ENCODE data around the gene CIART.
"Not testable (repeated sequence)": the region's sequence is repeated elsewhere in the genome, so short reads cannot be mapped to it uniquely, and the experiment has no call there.

Gene CIART

DNA sequence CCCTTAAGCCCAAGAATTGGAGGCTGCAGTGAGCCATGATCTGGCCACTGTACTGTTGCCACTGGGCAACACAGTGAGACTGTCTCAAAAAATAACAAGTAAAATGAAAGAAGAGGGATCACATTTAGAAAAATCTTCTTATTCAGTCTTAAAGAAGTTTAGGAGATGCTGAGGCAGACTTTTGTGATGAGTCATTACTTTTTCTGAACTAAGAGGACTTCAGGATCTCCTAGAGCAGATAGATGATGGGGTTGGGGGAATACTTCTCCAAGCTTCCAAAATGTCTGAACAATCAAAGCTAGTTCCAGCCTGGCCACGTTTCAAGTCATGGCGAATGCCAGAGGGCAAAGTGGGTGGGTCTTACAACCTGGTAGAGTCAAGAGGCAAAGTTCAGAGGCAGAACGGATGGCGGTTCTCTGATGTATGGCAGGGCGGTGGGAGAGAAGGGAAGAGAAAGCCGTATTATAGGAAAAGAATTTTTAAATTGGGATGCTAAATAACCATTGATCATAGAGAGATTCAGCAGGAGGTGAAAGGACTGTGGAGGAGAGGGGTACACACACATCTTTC is 2.1 kb upstream of the CIART start:
- peaks cover 32% of the 10 kb centered on the region for H3K4me1 Mint-ChIP-seq
- peak overlapping the region; percentile 25 for H3K27ac Mint-ChIP-seq
- H3K9me3 Mint-ChIP-seq, result no peaks in the 10 kb centered on the region
- H3K4me3 Mint-ChIP-seq, result peak overlapping the region; percentile 48
- H3K36me3 Mint-ChIP-seq, result peaks cover 4% of the 10 kb centered on the region
- H3K27me3 Mint-ChIP-seq, result no peaks in the 10 kb centered on the region

DNA sequence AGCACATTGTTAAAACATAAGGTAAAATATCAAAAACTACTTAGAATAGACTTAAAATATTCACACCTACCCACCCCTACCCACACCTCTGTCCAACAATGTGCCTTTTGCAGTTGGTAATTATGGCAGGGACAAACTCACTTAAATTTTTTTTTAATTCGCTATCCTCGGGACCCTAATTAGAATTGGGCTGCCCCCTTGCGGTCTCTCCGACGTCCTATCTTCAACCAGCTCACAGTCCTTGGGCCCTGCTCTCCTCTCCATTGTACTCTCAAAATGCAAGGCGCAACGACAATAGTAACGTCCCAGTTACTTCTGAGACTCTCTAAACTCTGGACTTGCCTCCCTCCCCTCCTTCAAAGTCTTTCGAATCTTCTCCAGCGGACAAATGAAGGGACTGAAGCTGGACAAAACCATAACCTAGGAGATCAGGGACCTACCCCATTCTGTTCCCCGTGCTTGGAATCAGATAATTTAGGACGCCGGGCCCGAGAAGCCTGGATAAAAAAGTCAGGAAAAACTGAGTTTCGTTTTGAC is 1.1 kb upstream of the CIART start:
- Mint-ChIP-seq H3K9me3 (no peaks in the 10 kb centered on the region), H3K27me3 (no peaks in the 10 kb centered on the region), H3K4me1 (peaks cover 32% of the 10 kb centered on the region), H3K27ac (peak overlapping the region; percentile 86), H3K36me3 (peaks cover 2% of the 10 kb centered on the region), H3K4me3 (peak overlapping the region; percentile 88)

DNA sequence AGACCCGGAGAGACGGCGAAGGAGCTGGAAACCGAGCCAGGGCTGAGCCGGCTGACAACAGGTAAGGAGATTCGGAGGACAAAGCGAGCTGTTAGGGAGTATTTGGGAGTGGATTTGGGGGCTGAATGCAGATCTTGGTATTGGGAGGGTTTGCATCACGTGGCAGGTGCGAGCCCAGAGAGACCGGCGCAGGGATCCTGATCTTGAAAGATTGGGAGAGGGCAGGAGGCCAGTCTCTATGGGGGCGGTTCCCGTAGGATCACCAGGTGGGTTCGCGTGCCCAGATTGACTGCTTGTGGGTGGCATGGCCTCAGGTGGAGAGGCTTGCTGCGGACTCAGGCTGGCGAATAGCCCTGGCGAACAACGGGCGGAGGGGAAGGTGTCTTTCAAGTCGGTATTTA is 204 bp downstream of the CIART start:
- H3K27ac Mint-ChIP-seq, result peak overlapping the region; percentile 10
- H3K36me3 Mint-ChIP-seq, result peaks cover 1% of the 10 kb centered on the region
- H3K9me3 Mint-ChIP-seq, result no peaks in the 10 kb centered on the region
- no peaks in the 10 kb centered on the region for H3K27me3 Mint-ChIP-seq
- peaks cover 32% of the 10 kb centered on the region for H3K4me1 Mint-ChIP-seq
- peak overlapping the region; percentile 88 for H3K4me3 Mint-ChIP-seq

DNA sequence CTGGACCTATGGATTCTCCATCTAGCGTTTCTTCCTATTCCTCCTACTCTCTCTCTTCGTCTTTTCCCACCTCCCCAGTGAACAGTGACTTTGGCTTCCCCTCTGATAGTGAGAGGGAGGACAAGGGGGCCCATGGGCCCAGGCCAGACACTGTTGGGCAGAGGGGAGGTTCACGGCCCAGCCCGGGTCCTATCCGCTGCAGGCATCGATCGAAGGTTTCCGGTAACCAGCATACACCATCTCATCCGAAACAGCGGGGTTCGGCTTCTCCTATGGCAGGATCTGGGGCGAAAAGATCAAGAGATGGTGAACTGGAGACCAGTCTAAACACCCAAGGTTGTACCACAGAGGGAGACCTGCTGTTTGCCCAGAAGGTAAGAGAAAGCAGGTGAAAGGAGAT is 906 bp downstream of the CIART start:
- Mint-ChIP-seq H3K4me3 (peak overlapping the region; percentile 88), H3K27me3 (no peaks in the 10 kb centered on the region), H3K9me3 (no peaks in the 10 kb centered on the region), H3K36me3 (peaks cover 1% of the 10 kb centered on the region), H3K27ac (peak overlapping the region; percentile 36), H3K4me1 (peaks cover 32% of the 10 kb centered on the region)

DNA sequence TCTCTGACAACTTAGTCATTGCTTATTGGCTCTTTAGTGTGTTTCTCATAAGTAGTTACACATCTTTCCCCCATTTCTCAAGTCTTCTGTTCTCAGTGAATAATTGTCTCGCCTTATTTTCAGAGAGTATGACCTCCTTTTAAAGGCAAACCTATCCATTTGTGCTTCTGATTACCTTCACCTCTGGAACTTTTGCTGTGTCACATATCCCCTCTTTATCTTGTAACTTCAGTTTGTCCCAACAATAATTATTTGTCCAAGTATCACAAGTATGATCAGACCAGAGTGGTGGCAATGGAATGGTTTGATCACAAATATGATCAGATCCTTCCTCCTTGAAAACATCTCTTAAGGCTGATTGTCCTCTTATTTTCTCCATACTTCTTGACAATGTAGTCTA is 6.0 kb downstream of the CIART start:
- Mint-ChIP-seq H3K4me3 (no peak overlapping the region), H3K36me3 (no peaks in the 10 kb centered on the region), H3K9me3 (no peaks in the 10 kb centered on the region)

DNA sequence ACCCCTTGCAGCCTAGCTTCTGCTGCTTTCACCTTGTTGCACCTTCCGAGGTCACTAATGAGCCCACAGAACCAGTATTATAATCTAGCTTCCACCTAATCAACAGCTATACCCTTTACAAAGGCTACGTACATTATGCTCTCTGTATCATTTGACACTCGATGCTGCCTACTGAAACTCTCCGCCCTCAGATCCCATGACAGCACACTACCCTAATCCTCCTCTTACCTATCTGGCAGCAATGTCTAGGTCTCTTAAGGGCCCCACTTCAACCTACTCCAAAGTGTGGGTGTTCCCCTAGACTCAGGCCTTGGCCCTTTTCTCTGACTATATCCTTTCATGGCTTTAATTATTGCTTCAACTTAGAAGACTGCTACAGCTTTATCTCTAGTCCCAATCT is 6.5 kb downstream of the CIART start:
- no peak overlapping the region for H3K27ac Mint-ChIP-seq
- H3K27me3 Mint-ChIP-seq, result no peaks in the 10 kb centered on the region
- H3K4me3 Mint-ChIP-seq, result no peak overlapping the region
- H3K9me3 Mint-ChIP-seq, result no peaks in the 10 kb centered on the region
- peaks cover 2% of the 10 kb centered on the region for H3K36me3 Mint-ChIP-seq
- peaks cover 11% of the 10 kb centered on the region for H3K4me1 Mint-ChIP-seq

More for the DNA sequence above, 6.0 kb downstream of the CIART start:
- Mint-ChIP-seq H3K4me1 (peaks cover 6% of the 10 kb centered on the region), H3K27me3 (no peaks in the 10 kb centered on the region), H3K27ac (no peak overlapping the region)

DNA sequence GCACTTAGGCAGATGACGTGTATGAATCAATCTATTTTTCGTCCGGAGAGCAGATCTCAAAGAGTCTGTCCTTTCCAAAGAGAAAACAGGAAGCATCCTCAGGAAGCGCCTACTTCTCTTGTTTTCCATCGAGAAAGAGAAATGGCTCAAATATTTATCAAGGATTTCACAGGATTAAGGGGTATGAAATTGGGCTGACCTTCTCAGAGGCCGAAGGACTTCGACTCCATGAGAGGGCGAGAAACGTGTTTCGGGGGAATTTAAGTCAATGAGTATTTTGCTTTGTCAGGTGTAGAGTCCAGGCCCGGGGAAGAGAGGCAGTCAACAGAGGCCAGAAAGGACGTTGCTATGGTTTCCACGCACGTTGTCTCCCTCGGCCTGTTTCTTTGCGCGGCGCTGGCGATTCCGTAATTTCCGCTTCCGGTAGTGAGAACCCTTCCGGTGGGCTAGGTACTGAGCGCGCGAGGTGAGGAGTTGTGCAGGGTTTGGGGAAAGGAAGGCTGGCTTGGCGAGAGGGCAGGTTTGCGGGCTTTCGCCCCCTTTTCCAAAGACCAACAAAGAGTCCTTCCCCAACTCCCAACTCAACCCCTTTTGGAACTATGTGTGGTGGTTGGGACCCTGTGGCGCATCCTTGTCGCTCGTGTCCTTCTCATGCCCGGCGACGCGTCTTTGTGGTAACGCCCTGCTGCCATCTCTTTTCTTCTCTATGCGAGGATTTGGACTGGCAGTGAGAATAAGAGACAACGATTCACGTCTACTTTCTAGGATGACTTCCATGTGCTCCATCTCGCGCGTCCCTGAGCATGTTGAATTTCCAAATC is 11.3 kb downstream of the CIART start, which contains the start of gene MRPS21:
Gene MRPS21, plus strand, starts transcription at position 429 of the 821 bp plus-strand sequence. CDS start 506 bp downstream, outside the sequence.
- peaks cover 7% of the 10 kb centered on the region for H3K36me3 Mint-ChIP-seq
- H3K27ac Mint-ChIP-seq, result peak within 1 kb of the TSS; percentile 98
- peaks cover 38% of the 10 kb centered on the region for H3K4me1 Mint-ChIP-seq
- no peaks in the 10 kb centered on the region for H3K9me3 Mint-ChIP-seq
- peak within 1 kb of the TSS; percentile 97 for H3K4me3 Mint-ChIP-seq
- H3K27me3 Mint-ChIP-seq, result no peaks in the 10 kb centered on the region

DNA sequence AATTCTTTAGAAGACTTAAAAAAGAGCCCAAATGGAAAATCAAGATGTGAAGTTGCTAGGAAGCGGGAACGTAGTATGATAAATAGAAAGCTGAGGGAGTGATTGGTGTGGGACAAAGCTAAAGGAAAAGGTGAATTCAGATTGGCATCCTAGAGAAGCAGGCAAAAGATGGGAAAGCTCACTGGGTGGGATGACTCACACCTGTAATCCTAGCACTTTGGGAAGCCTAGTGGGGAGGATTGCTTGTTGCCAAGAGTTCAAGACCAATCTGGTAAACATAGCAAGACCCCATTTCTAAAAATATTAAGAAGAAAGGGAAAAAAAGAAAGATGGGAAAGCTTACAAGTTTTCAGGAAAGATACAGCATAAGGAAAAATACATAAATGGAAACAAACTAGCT is 13.1 kb downstream of the CIART start:
- H3K27ac Mint-ChIP-seq, result peak overlapping the region; percentile 70
- peaks cover 38% of the 10 kb centered on the region for H3K4me1 Mint-ChIP-seq
- H3K9me3 Mint-ChIP-seq, result no peaks in the 10 kb centered on the region
- peak overlapping the region; percentile 62 for H3K4me3 Mint-ChIP-seq
- peaks cover 9% of the 10 kb centered on the region for H3K36me3 Mint-ChIP-seq
- H3K27me3 Mint-ChIP-seq, result no peaks in the 10 kb centered on the region

DNA sequence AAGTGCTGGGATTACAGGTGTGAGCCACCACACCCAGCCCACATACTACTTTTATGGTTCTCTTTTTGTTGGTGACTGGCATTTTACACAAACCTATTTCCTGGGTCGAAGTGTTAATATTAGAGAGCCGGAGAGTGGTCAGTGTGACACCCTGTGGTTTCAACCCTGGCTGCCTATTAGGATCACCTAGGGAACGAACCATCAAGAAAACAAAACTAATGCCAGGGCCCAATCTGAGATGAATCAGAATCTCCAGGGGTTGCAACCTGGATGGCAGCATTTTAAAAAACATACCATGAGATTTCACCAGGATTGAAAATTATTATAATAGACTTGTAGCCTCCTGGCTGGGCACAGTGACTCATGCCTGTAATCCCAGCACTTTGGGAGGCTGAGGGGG is 17.4 kb downstream of the CIART start:
- Mint-ChIP-seq H3K27ac (no peak overlapping the region), H3K36me3 (peaks cover 11% of the 10 kb centered on the region)

DNA sequence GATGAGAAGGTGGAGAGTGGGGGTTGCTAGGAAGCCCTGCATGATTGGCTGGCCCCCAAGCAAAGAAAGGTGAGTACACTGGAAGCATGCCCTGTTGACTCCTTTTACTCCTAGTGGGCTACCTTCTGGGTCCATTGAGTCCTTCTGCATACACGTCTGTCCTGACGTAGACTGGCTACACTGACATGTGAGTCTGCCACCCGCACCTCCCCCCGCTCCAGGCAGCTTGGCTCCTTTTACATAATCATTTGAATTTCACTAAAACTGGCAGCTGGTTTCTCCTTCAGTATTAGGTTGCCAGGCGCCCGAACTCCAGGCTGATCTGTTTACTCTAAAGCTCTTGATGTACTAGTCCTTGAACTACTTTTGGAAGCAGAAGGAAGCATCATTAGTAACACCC is 20.0 kb downstream of the CIART start:
- H3K36me3 Mint-ChIP-seq, result peaks cover 6% of the 10 kb centered on the region
- peak overlapping the region; percentile 27 for H3K27ac Mint-ChIP-seq
- peaks cover 14% of the 10 kb centered on the region for H3K4me1 Mint-ChIP-seq
- no peaks in the 10 kb centered on the region for H3K27me3 Mint-ChIP-seq
- H3K4me3 Mint-ChIP-seq, result no peak overlapping the region
- no peaks in the 10 kb centered on the region for H3K9me3 Mint-ChIP-seq

More for the DNA sequence above, 17.4 kb downstream of the CIART start:
- Mint-ChIP-seq H3K9me3 (no peaks in the 10 kb centered on the region), H3K4me1 (peaks cover 32% of the 10 kb centered on the region), H3K4me3 (no peak overlapping the region), H3K27me3 (no peaks in the 10 kb centered on the region)

DNA sequence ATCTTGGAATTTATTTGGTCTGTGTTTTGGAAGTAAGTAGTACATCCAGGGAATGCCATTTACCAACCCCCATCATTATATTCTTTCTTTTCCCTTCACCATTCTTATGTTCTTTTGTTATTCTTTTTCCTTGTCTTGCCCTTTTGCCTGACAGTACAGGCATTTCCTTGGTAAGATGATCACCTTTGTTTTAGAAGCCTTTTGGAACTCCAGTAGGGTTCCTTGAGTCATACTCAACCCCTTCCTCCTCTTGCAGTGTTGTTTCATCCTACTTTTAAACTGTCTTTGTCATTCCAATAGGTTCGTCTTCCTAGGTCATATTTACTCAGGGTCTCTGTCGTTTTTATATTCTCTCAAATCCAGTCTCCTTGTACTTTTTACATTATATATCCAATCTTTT is 20.5 kb downstream of the CIART start:
- no peak overlapping the region for H3K4me3 Mint-ChIP-seq
- H3K27ac Mint-ChIP-seq, result no peak overlapping the region
- H3K36me3 Mint-ChIP-seq, result peaks cover 7% of the 10 kb centered on the region

DNA sequence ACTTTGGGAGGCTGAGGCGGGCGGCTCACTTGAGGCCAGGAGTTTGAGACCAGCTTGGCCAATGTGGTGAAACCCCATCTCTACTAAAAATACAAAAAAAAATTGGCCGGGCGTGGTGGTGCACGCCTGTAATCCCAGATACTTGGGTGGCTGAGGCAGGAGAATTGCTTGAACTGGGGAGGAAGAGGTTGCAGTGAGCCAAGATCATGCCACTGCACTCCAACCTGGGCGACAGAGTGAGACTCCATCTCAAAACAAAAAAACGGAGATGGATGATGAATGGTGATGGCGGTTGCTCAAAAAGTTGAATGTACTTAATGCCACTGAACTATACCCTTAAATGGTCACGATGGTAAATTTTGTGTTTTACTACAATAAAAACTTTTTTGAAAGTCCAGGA is 26.2 kb downstream of the CIART start:
- not testable (repeated sequence) for H3K27me3 Mint-ChIP-seq, H3K36me3 Mint-ChIP-seq, H3K27ac Mint-ChIP-seq, H3K9me3 Mint-ChIP-seq, H3K4me3 Mint-ChIP-seq, H3K4me1 Mint-ChIP-seq

More for the DNA sequence above, 20.5 kb downstream of the CIART start:
- Mint-ChIP-seq H3K9me3 (no peaks in the 10 kb centered on the region), H3K4me1 (peaks cover 14% of the 10 kb centered on the region), H3K27me3 (no peaks in the 10 kb centered on the region)

DNA sequence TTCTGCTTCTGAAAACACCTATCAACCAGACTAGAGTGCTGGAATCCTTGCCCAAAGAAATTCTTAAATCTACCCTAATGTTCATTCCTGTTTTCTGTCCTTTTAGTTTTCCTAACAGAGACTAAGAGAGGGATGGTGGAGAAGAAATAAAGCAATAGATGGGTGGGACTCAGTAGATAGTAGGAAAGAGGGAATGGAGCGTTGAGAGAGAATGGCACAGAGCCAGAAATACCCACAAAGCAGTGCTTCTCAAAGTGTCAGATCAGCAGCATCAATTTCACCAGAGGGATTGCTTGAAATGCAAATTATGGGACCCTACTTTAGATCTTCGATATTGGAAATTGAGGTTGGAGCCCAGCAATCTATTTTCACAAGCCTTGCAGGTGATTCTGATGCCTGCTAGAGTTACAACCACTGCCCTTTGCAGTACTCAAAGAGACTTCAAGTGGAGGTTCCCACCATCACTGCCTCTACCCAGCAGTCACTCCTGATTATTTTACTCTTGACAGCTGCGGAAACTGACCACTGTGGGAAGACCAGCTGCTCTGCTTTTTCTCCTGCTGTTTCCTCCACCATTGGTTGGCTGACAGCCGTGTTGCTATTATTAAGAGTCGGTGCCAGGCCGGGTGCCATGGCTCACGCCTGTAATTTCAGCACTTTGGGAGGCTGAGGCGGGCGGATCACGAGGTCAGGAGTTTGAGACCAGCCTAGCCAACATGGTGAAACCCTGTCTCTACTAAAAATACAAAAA is 27.6 kb downstream of the CIART start:
- H3K9me3 Mint-ChIP-seq, result no peaks in the 10 kb centered on the region
- H3K27me3 Mint-ChIP-seq, result no peaks in the 10 kb centered on the region
- peaks cover 8% of the 10 kb centered on the region for H3K36me3 Mint-ChIP-seq
- no peaks in the 10 kb centered on the region for H3K4me1 Mint-ChIP-seq
- no peak overlapping the region for H3K4me3 Mint-ChIP-seq
- H3K27ac Mint-ChIP-seq, result no peak overlapping the region

DNA sequence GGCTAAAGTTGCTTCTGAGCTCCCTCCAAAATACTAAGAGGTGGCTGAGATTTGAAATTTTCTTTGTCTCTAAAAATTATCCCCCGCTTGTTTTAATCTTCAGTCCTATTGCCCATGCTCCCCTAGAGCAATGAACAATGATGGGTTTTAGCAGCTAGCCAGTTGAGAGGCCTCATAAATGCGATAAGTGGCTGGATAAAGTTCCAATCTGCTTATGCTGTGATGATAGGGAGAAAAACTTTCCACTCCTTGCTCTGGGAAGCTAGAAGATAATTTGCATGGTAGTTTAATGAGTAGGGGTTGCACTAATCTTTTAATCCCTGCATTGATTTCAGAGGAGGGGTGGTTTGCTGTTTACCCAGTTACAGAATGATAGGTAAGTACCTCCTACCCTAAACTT is 29.4 kb downstream of the CIART start:
- Mint-ChIP-seq H3K36me3 (peaks cover 8% of the 10 kb centered on the region), H3K4me1 (no peaks in the 10 kb centered on the region), H3K27me3 (no peaks in the 10 kb centered on the region), H3K27ac (no peak overlapping the region), H3K4me3 (no peak overlapping the region), H3K9me3 (no peaks in the 10 kb centered on the region)

DNA sequence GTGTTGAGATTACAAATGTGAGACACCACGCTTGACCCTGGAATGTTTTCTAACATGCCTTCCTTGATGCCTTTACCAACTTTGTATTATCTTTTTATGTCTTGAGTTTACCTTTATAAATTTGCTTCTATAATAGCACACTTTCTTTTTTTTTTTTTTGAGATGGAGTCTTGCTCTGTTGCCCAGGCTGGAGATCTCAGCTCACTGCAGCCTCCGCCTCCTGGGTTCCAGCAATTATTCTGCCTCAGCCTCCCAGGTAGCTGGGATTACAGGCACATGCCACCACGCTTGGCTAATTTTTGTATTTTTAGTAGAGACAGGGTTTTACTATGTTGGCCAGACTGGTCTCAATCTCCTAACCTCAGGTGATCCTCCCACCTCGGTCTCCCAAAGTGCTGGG is 32.3 kb downstream of the CIART start:
- not testable (repeated sequence) for H3K4me1 Mint-ChIP-seq, H3K27me3 Mint-ChIP-seq, H3K4me3 Mint-ChIP-seq, H3K9me3 Mint-ChIP-seq, H3K27ac Mint-ChIP-seq, H3K36me3 Mint-ChIP-seq

DNA sequence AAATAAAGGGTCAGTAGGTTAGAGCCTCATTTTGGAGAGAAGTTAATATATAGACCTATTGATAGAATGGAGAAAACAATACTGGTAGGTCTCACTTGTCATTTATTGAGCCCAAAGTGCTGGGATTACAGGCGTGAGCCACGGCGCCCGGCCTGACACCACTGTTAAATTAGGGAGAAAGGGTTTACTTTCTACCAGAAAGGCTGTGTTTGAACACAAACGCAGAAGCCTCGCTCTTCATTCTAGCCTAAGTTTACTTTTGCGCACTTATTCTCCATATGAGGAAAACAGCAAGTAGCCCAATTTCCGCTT is 38.3 kb downstream of the CIART start:
- peaks cover 31% of the 10 kb centered on the region for H3K4me1 Mint-ChIP-seq
- no peaks in the 10 kb centered on the region for H3K9me3 Mint-ChIP-seq
- H3K27me3 Mint-ChIP-seq, result no peaks in the 10 kb centered on the region
- peaks cover 5% of the 10 kb centered on the region for H3K36me3 Mint-ChIP-seq
- peak overlapping the region; percentile 98 for H3K4me3 Mint-ChIP-seq
- H3K27ac Mint-ChIP-seq, result peak overlapping the region; percentile 99
